PC-9 (cell line): ENCODE results near the gene AGBL2.
"Not testable (repeated sequence)": the region's sequence is repeated elsewhere in the genome, so short reads cannot be mapped to it uniquely, and the experiment has no call there.

Experiments
- CTCF ChIP-seq: fragments of 200-600 bp; sonication (generic); conservative IDR thresholded peaks from 2 replicates; pipeline ENCODE4 v1.6.1; 2017; ENCODE audit warnings: mixed run types, antibody characterized with exemption, mild to moderate bottlenecking, moderate library complexity
- EZH2 ChIP-seq: fragments of 200-600 bp; sonication (generic); IDR thresholded peaks from 2 replicates; pipeline ENCODE4 v1.8.0; 2017; ENCODE audit warnings: antibody characterized with exemption, low read depth

GRCh38 chr11:47636331-47636730 lies 78.8 kb downstream of the AGBL2 start:
- not testable (repeated sequence) for TF ChIP-seq CTCF, EZH2
